HL-60 (cell line): ENCODE measurements around the gene SH3YL1.

ENCODE experiments used
- DNase-seq, 2 experiments: peaks; one replicate each; pipeline ENCODE4 v3.0.0-alpha.2; 2010 to 2020; ENCODE audit warnings: low read depth in 1 of 2, low spot score in 1 of 2
- H3K27ac ChIP-seq: fragments of 250-450 bp; sonication (Bioruptor Pico); replicated peaks from 2 replicates; pipeline ENCODE4 v1.5.1; 2020; ENCODE audit warnings: mild to moderate bottlenecking, moderate library complexity
- H3K27me3 ChIP-seq: fragments of 250-450 bp; sonication (Bioruptor Pico); 2 replicates; pipeline ENCODE4 v1.5.1; 2021; ENCODE audit warnings: mild to moderate bottlenecking, moderate library complexity; ENCODE audit not compliant: insufficient read depth, poor library complexity, severe bottlenecking
- H3K4me3 ChIP-seq: replicated peaks from 2 replicates; pipeline ENCODE4 v1.5.1; 2011; ENCODE audit warnings: mild to moderate bottlenecking, control low read depth, low read length; ENCODE audit not compliant: insufficient read depth
- GABPA ChIP-seq: IDR thresholded peaks from 2 replicates; pipeline ENCODE4 v1.6.1; 2012; ENCODE audit warnings: low read depth
- POLR2AphosphoS5 ChIP-seq: IDR thresholded peaks from 2 replicates; pipeline ENCODE4 v1.6.1; 2012; ENCODE audit warnings: low read depth
- SPI1 ChIP-seq: IDR thresholded peaks from 2 replicates; pipeline ENCODE4 v1.6.1; 2012; ENCODE audit warnings: low read depth, mild to moderate bottlenecking, borderline replicate concordance
- TF ChIP-seq, protein P1 (sequence below): IDR thresholded peaks from one replicate; pipeline ENCODE4 v1.5.1; 2011; ENCODE audit warnings: low read length, control low read depth, inconsistent platforms; ENCODE audit not compliant: insufficient read depth
- TF ChIP-seq, protein P2 (sequence below): IDR thresholded peaks from 2 replicates; pipeline ENCODE4 v1.6.1; 2012; ENCODE audit warnings: low read depth; ENCODE audit not compliant: insufficient replicate concordance

SH3YL1 gene

DNA sequence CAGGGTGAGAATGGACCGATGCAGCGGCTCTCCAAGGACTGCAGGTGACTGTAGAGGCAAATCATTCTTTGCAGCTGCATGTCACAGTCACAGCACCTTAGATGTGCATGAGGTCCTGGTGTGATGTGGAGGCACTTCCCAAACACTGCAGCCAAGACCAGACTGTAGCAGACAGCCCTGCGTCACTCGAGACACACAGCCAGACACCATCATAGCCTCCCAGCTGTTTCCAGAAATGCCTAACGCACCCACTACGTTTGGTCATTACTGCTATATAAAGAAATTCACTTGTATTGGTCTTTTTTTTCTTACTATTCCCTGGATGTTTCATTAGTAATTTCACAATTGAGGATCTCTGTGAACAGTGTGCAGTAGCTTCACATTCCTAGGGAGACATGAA, 60.9 kb downstream of the SH3YL1 start:
- Histone ChIP-seq H3K27me3 (no peaks in the 10 kb centered on the region), H3K4me3 (no peak overlapping the region), H3K27ac (no peak overlapping the region)
- DNase-seq = no peak
- TF ChIP-seq GABPA (no peak), POLR2AphosphoS5 (no peak), SPI1 (no peak)
- TF ChIP-seq, protein P1, sequence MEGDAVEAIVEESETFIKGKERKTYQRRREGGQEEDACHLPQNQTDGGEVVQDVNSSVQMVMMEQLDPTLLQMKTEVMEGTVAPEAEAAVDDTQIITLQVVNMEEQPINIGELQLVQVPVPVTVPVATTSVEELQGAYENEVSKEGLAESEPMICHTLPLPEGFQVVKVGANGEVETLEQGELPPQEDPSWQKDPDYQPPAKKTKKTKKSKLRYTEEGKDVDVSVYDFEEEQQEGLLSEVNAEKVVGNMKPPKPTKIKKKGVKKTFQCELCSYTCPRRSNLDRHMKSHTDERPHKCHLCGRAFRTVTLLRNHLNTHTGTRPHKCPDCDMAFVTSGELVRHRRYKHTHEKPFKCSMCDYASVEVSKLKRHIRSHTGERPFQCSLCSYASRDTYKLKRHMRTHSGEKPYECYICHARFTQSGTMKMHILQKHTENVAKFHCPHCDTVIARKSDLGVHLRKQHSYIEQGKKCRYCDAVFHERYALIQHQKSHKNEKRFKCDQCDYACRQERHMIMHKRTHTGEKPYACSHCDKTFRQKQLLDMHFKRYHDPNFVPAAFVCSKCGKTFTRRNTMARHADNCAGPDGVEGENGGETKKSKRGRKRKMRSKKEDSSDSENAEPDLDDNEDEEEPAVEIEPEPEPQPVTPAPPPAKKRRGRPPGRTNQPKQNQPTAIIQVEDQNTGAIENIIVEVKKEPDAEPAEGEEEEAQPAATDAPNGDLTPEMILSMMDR = no peak
- TF ChIP-seq, protein P2, sequence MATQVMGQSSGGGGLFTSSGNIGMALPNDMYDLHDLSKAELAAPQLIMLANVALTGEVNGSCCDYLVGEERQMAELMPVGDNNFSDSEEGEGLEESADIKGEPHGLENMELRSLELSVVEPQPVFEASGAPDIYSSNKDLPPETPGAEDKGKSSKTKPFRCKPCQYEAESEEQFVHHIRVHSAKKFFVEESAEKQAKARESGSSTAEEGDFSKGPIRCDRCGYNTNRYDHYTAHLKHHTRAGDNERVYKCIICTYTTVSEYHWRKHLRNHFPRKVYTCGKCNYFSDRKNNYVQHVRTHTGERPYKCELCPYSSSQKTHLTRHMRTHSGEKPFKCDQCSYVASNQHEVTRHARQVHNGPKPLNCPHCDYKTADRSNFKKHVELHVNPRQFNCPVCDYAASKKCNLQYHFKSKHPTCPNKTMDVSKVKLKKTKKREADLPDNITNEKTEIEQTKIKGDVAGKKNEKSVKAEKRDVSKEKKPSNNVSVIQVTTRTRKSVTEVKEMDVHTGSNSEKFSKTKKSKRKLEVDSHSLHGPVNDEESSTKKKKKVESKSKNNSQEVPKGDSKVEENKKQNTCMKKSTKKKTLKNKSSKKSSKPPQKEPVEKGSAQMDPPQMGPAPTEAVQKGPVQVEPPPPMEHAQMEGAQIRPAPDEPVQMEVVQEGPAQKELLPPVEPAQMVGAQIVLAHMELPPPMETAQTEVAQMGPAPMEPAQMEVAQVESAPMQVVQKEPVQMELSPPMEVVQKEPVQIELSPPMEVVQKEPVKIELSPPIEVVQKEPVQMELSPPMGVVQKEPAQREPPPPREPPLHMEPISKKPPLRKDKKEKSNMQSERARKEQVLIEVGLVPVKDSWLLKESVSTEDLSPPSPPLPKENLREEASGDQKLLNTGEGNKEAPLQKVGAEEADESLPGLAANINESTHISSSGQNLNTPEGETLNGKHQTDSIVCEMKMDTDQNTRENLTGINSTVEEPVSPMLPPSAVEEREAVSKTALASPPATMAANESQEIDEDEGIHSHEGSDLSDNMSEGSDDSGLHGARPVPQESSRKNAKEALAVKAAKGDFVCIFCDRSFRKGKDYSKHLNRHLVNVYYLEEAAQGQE = no peak

DNA sequence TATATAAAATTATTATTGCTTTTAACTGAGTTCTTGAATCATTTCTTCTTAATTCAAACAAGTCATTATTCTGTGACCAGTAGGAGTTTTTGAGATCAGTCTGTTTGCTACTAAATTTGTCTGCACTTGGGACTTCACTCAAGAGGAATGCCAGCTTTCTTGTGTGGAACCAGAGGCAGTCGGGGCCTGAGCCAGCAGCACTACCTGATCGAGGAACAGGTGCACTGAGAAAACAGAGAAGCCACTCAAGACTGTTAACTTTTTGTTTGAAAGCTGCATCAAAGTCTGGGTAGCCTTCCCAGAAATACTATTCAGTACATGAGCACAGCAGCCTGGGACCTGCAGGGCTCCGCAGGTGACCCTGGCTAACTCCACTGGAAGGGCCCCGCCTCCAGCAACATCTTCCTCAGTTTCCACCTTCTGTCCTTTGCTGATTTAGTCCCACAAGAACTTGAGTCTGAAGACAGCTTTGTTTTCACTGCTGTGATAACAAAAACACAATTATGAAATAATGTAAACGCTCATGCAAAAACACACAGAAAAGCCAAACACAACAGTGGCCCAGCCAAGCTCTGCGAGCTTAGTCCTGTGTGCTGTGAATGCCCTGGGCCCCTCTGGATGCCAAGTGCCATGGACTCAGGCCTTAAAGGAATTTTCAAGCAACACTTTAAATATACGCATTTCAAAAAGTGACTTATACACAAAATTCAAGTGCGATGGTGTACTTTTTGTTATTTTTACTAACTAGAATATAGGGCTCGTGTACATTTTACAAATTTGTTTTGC, 62.0 kb downstream of the SH3YL1 start:
- Histone ChIP-seq H3K27me3 (no peaks in the 10 kb centered on the region), H3K4me3 (no peak overlapping the region), H3K27ac (no peak overlapping the region)
- no peak for DNase-seq
- TF ChIP-seq GABPA = no peak
- TF ChIP-seq, protein P2 = no peak
- no peak for TF ChIP-seq POLR2AphosphoS5
- TF ChIP-seq, protein P1 = no peak
- TF ChIP-seq SPI1 = no peak

DNA sequence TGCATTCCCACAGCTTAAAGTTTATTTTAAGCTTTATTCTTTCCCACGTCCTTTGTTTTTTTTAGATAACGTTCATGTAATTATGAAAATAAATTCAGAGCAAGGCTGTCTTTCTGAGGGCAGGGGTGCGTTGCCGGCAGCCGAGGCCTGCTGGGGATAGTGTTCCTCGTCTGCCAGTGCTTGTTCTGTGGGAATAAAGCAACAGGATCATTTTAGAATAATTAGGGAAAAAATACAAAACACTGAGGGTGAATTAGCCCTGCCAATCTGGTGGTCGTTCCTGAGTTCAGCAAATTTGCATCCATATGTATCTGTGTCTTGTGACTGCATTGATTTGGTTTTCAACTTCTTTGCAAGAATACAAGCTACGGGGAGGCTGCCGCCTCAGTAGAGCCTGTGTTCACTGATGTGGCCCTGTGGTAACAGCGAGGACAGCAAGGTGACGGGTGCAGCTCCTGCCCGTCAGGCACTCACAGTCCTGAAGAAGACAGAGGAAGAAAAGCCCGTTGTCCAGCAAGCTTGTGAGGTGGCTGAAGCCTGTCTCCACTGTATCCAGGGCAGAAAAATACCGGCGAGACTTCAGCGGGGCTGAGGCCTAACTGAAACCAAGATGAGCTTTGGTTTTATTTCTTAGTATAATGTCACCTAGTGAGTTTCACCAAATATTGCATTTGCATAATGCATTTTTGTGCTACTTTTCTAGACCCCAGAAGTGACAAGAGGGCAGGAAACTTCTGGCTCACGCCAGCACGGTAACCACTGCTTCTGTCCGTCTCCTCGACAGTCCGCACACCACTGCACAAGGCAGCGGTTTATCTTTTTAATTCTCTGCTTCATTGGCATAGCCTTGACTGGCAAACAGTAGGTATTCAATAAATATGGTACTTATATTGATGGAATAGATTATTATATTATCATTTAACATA, 64.5 kb downstream of the SH3YL1 start:
- Histone ChIP-seq H3K27ac (no peak overlapping the region), H3K27me3 (no peaks in the 10 kb centered on the region), H3K4me3 (no peak overlapping the region)
- no peak for DNase-seq
- TF ChIP-seq, protein P1 = no peak
- no peak for TF ChIP-seq GABPA
- TF ChIP-seq SPI1 = no peak
- TF ChIP-seq POLR2AphosphoS5 = no peak
- TF ChIP-seq, protein P2 = no peak
